Upper lobe of left lung (tissue), 4 donors: ENCODE measurements around the gene ATP10B.

Experiments
- CTCF ChIP-seq, 6 experiments: fragments of 450-650 bp in 4 of 6; fragments of 200-600 bp in 2 of 6; sonication (generic) in 2 of 6; IDR thresholded peaks; one replicate each; pipeline ENCODE4 v1.5.1; 2016 to 2019; ENCODE audit warnings: antibody characterized with exemption in 6 of 6
- EP300 ChIP-seq, 4 donors: sonication (generic); formaldehyde crosslinking; IDR thresholded peaks; one replicate each; pipeline ENCODE4 v1.5.1; 2017; ENCODE audit warnings: antibody characterized with exemption in 4 of 4, control low read depth in 2 of 4
- POLR2A ChIP-seq, 4 donors: fragments of 450-650 bp; IDR thresholded peaks; one replicate each; pipeline ENCODE4 v1.5.1; 2016 to 2017; ENCODE audit warnings: antibody characterized with exemption in 4 of 4, mild to moderate bottlenecking in 2 of 4
- POLR2AphosphoS5 ChIP-seq, 2 donors: sonication (generic); formaldehyde crosslinking; IDR thresholded peaks; one replicate each; pipeline ENCODE4 v1.5.1; 2017; ENCODE audit warnings: antibody characterized with exemption in 2 of 2

- TF ChIP-seq POLR2A (IDR thresholded peaks at IDR 0.05) (no peak), CTCF (IDR thresholded peaks at IDR 0.05) (no peak), EP300 (IDR thresholded peaks at IDR 0.05) (no peak), POLR2AphosphoS5 (IDR thresholded peaks at IDR 0.05) (no peak)
Observed at GRCh38 chr5:160556846-160557245, 295.2 kb downstream of the ATP10B start.
